NCI-H510A treated with DMSO at 0.1 percent for 48 hours (cell line): ENCODE measurements around the gene RBM47.
A peak's percentile ranks its signal among the peaks of the same experiment; 100 is the strongest.
"Not testable (repeated sequence)": the region's sequence is repeated elsewhere in the genome, so short reads cannot be mapped to it uniquely, and the experiment has no call there.

Experiments
- DNase-seq: peaks from one replicate; lab custom pipeline; 2025; lab: John Stamatoyannopoulos, UW

The RBM47 gene

DNA sequence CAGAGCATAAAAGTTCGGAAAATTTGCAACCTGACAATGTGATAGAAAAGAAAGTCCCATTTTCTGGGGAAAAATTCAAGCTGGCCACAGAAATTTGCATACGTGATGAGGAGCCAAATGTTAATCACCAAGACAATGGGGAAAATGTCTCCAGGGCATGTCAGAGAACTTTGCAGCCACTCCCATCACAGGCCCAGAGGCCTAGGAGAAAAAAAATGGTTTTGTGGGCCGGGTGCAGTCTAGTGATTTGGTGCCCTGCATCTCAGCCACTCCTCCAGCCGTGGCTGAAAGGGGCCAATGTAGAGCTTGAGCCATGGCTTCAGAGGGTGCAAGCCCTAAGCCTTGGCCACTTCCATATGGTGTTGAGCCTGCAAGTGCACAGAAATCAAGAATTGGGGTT is 223.3 kb downstream of the RBM47 start:
- no peak for DNase-seq

DNA sequence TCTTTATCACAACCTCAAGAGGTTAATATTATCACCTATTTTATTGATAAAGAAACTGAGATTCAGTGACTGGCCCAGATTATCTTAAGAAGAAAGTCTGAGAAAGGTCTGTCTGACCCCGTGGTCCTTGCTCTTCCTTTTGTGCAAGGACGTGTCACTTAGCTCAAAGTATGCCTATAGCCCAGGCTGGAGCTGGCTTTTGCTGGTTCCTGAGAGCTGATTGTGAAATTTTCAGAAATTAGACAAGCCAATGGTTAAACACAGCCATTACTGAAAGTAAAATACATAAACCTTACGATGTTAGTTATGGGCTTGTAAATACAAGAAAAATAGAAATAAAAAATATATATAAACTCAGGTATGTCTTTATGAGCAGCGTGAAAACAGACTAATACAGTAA is 224.5 kb downstream of the RBM47 start:
- DNase-seq, result no peak

DNA sequence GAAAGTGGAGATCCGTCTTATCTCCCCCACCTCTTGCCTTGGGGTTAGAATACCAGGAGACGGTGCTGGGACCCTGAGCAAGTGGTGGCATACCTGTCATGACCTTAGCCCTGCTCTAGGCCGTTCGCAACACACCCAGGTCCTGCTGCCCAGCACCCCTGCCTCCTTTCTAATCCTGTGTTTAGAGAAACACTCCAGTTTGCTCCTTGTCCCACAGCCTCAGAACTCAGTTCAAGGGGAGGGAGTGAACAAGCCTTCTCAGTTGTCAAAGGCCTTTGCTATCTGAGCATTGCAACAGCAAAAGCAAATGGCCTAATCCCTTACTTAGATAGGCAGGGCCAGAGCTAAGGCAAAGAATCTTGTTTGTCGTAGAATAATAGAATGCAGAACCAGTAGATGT is 226.6 kb downstream of the RBM47 start:
- DNase-seq, result no peak

DNA sequence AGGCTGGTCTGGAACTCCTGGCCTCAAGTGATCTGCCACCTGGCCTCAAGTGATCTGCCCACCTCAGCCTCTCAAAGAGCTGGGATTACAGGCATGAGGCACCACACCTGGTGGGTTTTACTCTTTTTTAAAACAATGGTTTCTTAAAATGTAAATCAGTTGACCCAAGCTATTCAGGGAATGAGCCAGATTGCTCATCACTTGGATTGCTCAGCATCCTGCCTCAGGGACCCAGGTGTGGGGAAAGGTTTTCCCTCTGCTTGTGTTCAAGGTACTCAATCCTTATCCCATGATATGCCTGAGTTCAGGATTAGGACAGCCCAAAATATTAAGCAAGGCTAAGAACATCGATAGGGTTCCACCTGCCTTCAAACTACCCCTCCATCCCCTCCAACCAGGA is 227.1 kb downstream of the RBM47 start:
- no peak for DNase-seq

DNA sequence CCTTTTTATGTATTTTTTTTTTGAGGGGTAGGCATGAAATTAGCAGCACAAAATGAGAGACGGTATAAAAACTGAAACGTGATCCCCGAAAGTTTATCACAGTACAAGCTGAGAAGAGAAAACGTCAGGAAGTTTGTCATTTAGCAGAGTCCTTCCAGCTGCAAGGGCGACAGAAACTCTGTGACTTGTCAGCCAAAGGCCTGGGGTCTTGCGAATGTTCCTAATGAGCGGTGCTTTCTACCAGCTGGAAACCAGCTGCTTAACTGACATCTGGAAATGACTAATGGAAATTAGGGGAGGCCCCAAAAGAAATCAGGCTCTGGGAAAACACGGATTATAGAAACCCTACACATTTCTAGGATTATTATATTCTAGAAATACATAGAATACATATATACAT is 228.0 kb downstream of the RBM47 start:
- DNase-seq, result no peak

DNA sequence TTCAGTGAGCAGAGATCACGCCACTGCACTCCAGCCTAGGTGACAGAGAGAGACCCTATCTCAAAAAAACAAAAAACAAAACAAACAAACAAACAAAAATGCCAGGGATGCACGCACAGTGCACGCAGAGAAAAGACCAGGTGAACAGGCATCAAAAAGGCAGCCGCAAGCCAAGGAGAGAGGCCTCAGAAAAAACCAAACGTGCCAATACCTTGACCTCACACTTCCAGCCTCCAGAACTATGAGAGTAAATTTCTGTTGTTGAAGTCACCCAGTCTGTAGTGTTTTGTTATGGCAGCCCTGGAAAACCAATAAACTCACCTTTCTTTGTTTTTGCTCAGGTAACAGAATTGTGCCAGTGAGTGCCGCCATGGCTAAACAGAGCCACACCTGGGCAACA is 228.6 kb downstream of the RBM47 start:
- no peak for DNase-seq

DNA sequence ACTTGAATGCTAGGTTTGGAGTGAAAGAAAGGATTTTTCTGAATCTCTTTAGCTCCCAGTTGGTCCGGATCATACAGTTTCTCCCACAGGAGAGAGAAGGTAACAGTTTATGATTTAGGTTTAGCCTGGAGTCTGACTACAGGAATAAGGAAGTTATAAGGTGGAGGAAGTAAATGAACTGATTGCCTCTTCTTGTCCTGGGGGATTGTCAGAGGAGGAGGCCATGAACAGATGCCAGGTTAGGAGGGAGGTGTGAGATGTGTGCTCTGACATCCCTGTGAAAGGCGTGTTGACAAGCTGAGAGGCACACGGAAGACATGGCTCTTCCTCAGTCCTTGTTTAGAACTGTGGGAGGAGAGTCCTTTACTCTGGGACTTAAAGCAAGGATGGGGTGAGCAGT is 230.1 kb downstream of the RBM47 start:
- DNase-seq, result no peak

DNA sequence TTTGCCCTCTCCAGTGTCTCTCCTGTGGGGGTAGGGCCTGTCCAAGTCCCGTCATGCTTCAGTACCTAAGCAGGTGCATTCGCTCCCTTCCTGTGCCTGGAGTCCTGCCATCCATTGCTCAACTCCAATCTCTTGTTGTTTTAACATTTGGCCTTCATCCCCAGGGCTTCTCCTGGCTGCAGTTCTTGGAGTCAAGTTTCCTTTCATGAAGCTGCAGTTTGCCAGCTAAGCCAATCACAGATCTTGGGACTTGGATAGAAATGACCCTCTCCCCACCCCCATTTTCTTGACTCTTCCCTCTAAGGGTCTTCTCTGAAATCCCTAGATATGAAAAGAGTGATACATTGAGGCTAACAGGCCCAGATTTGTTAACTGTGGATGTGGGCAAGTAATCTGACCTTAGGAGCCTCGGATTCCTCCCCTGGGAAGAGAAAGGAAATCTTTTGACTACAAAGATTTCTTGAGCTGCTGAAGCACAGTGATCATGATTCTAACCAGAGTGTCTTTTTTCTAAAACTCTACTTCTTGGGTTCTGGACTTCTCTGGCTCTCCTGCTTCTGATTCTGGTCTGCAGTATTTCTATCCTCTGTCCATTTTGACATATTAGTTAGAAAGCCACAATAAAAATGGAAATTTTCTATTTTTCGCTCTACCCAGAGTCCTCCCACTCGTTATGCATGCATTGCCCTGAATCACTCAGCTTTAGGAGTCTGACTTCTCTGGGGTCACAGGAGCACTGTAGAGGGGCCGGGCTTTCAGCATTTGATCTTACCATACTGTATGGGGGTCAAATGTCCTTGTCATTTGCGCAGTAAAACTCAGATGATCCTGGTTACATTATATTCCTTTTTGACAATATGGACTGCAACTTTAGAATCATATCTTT is 233.5 kb downstream of the RBM47 start:
- DNase-seq, result peak; percentile 84

DNA sequence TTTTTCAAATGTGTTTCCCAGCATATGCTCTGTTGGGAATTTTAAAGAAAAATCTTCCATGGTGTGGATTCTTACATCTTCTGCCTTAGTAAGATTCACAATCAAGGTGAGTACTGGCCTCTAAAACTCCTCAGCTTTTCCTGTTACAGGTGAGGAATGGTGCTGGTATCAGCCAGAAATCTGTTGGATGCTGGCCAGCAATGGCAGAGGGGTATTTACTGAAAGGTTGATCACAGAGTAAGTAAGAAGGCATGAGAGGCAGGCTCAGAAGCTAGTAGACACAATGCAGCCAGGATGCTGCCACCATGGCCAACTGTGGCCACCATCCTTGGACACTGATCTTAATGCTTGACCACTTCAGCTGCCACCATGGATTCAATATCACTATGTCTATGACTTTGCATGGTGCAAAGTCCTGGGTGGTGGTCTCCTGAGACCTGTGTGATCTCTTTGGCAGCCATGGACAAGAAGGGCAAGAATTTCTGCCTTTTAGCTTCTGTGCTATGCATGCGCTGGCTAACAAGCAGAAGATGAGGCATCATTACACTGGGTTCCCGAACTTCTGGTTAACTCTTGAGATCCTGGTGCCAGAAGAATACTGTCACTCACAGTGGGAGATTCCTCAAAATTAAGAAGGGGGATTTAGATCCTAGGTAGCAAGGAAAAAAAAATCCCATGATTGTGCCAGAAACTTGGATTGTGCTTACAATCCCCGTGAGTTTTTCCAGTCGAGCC is 234.3 kb downstream of the RBM47 start:
- DNase-seq, result peak; percentile 72

DNA sequence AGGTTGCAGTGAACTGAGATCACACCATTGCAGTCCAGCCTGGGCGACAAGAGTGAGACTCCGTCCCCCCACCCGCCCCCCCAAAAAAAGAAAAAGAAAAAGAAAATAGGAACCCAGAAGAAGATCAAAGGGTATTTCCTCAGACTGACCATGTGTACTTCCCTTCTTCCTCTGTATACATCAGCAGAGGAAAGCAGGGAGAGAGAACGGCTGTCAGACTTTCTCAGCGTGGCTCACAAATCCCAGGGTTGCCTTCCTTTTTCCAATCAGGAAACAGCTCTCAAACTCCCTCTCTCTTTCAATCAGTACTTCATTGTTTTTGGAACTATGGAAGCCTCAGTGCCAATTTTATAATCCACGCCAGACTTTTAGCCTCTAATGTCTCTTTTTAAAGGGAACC is 235.4 kb downstream of the RBM47 start:
- DNase-seq, result no peak

DNA sequence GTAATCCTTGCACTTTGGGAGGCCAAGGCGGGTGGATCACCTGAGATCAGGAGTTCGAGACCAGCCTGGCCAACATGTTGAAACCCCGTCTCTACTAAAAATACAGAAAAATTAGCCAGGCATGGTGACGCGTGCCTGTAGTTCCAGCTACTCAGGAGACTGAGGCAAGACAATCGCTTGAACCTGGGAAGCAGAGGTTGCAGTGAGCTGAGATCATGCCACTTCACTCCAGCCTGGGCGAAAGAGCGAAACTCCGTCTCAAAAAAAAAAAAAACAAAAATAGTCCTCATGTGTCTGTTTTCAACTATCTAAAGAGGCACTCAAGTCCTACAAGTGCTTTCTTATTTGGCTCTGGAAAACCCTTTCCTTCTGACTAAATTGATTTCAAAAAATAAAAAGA is 237.4 kb downstream of the RBM47 start:
- DNase-seq, result not testable (repeated sequence)

DNA sequence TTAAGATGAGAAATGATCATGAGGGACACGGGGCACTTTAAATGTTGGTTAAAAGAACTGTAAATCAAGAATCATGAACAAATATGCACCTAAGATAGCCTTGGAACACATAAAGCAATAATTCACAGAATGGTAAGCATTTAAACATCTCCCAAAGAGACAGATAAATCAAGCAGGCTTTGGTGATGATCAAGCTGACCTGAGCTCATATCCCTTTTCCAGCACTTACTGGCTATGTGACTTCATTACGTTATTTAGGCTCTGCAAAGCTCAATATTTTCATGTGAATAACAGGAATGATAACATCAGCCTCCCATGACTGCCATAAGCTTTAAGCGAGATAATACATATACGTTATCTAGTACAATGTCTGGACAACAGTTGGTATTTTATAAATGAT is 239.7 kb downstream of the RBM47 start:
- DNase-seq, result no peak

DNA sequence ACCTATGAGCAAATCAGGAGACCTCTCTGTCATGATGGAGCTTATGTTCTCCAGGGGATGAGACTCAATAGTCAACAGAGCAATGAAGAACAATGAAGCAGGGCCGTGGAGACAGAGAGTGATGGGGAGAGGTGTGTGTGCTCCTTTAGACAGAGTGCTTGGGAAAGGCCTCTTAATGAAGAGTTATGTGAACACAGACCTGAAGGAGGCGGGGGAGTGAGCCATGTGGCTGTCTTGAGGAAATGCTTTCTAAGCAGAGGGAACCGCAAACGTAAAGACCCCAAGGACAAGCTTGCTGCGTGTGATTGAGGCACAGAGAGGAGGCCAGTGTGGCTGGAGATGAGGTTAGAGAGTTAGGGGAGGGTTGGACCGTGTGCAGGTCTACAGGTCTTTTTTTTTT is 241.4 kb downstream of the RBM47 start:
- no peak for DNase-seq

DNA sequence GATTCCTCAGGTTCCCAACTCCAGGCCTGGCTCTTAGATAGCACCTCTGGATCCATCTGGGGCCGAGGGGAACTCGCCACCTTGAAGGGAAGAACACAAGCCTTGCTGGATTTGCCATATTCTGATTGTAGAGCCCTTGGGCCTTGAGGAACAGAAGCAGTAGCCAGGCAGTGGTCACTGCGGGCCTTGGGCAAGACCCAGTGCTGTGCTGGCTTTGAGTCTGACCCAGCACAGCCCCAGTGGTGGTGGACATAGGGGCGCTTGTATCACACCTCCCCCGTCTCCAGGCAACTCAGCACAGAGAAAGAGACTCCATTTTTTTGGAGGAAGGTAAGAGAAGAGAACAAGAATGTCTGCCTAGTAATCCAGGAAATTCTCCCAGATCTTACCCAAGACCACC is 249.0 kb downstream of the RBM47 start:
- DNase-seq, result no peak

DNA sequence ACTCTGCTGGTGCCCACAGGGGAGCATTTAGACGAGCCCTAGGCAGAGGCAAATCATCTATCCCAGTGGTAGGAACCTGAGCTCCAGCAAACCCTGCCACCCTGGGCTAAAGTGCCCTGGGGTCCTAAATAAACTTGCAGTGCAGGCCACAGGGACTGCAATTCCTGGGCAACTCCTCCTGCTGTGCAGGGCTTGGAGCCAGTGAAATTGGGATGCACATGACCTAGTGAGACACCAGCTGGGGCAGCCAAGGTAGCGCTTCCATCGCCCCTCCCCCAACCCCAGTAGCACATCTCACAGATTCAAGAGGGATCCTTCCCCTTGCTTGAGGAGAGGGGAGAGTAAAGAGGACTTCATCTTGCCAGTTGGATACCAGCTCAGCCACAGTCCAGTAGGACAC is 250.4 kb downstream of the RBM47 start:
- DNase-seq, result no peak

DNA sequence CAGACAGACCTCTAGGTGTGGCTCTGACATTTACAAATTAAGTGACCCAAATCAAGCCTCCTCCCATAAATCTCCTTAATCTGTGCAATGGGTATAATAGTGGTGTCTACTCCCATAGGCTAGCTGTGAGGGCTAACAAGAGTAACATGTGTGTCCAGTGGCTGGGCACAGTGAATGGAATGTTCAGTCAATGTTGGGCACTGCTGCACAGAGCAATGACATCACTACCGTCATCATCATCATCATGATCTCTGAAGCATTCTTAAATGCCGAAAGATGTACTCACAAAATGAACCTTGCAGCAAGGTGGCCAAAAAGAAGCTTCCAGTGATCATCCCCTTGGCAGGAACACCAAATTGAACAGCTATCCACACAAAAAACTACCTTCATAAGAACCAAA is 251.0 kb downstream of the RBM47 start:
- no peak for DNase-seq

DNA sequence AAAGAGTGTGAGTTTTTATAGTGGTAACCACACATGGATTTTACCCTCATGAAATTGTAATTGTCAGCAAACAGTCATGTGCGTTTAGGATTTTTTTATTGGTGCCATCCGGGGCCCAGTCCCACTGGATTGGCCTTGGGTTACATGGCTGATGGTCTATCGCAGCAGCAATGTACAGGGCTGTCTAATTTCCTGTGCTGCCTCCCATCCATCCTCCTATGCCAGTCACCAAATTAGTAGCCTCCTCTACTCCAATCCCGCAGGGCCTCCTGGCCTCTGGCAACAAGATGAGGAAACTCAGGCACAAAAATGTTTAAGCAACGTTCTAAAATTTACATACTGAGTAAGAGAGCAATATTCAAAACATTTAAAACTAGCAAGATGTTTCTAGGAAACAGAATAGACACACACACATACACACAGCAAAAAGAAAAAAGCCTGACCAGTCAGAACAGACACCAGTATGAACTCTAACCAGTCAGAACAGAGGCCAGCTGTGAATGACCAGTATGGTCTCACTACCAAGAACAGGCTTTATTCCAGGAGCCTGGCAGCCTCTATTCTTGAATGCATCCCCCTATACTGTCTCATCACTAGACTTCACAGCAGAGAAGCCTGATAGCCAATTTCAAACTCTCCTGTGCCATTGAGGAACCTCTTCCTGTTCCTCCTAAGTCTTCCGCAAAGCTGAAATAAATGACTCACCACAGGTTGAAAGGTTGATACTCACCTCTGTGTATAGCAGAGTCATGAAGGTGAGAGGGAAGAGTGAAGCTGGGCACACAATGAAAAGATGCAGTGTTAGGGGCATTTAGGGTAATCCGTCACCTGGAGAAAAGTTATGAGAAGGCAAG is 251.9 kb downstream of the RBM47 start:
- no peak for DNase-seq

DNA sequence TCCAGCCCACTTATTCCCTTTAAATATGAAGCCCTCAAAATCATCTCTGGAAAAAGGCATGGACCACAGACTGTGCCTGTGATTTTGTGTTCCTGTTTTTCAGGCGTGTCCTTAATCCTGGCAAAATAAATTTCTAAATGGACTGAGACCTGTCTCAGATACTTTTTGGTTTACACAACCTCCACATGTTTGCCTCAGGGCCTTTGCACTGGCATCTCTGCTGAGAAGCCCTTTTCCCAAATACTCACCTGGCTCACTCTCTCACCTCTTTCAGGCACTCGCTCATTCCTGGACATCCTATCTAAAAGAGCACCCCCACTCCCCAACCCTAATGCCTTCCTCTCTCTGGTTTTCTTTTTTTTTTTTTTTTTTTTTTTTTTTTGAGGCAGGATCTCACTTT is 254.0 kb downstream of the RBM47 start:
- no peak for DNase-seq

DNA sequence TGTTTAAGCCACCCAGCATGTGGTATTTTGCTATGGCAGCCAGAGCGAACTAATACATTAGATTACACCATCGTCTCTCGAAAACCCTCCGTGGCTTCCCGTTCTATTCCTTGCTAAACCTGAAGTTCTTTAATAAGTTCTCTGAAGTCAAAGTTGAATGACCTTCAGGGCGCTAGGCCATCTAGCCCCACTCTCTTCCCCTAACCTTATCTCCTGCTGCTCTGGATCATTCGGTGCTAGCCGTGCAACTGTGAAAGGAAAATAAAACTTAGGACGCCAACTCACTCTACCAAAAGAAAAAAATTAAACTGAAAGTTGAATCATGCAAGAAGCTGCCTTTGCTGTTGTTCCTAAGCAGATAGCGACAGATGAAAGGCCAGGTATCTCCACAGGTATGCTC is 254.6 kb downstream of the RBM47 start:
- no peak for DNase-seq

DNA sequence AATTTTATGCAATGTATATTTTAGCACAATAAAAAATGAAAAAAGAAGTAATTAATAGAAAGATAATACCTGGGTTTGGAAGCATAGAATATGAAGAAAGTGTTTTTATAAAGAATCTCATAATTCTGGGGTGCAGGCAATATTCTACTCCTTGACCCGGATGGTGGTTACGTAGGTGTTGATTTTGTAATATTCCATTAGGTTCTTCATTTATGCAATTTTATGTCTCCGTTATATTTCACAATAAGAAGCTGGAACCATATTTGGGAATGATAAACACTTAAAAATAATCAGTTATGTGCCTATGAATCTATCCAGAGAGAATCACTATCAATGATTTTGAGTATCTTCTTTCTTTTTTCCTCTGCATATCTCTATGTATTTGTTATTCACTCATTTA is 256.0 kb downstream of the RBM47 start:
- DNase-seq, result no peak
